ELF-1 (cell line): Measurements from ENCODE around the gene CSNK2B.

Experiments
- DNase-seq: peaks from one replicate; pipeline ENCODE4 v3.0.0-alpha.2; 2016; ENCODE audit warnings: low read depth, low spot score

The CSNK2B gene

DNA sequence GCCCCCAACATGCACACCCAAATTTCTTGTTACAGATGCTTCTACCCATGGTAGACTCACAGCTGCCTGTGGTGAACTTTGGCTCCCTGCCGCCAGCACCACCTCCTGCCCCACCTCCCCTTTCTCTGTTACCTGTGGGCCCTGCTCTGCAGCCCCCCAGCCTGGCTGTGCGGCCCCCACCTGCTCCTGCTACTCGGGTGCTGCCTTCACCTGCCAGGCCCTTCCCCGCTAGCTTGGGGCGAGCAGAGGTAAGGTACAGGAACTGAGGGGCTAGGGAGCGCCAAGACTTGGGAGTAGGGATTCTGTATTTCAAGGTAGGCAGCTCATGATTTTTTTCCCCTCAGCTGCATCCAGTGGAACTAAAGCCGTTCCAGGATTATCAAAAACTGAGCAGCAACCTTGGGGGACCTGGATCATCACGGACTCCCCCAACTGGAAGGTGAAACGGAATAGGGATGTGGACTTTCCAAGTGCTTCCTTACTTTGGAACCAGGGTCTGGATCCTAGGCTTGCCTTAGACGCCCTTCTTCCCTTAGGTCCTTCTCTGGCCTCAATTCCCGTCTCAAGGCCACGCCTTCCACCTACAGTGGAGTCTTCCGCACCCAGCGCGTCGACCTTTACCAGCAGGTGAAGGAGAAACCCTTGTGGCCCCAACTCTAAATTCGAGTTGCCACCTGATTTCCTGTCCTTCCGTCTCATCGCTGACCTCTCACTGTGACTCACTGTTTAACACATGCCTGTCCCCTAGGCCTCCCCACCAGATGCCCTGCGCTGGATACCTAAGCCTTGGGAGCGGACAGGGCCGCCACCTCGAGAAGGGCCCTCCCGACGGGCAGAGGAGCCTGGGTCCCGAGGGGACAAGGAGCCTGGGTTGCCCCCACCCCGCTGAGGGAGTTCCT lies 28.9 kb upstream of the CSNK2B start:
- no peak for DNase-seq

GRCh38 chr6:31639043-31639442 lies 26.8 kb upstream of the CSNK2B start:
- no peak for DNase-seq

DNA sequence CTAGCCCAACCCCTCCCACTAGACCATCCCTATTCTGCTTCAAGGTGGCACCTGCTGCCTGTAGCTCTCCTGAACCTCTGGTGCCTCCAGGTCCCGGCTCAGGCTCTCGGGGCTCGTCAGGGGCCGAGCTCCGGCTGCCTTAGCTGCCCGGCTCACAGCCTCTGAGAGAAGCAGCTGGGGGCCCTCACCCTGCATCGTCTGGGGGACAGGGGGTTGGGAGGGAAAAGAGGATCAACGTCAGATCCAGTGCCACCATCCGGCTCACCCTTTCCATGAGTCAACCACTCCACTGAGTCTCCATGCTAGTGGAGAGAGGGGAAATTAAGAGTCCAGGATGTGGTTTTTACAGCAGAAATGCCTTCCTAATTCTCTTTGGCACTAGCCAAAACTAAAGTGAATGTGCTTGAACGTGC lies 26.4 kb upstream of the CSNK2B start:
- no peak for DNase-seq

DNA sequence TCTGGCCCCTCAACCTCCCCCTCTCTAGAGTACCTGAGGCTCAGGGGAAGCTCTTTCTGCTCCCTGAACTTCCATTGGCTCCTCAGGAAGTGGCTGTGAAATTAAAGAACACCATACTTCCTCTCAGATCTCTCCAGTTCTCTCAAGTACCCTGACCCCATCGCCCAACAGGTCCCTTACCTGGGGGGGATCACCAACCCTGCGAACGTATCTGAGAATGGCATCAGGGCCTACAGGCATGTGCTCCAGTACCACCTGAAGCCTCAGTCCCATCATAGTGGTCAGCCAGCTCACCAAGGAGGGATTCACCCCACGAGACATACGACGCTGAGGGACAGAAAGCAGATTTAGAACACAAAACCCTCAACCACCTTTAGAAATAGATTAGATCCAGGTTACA lies 25.3 kb upstream of the CSNK2B start:
- DNase-seq, result no peak

DNA sequence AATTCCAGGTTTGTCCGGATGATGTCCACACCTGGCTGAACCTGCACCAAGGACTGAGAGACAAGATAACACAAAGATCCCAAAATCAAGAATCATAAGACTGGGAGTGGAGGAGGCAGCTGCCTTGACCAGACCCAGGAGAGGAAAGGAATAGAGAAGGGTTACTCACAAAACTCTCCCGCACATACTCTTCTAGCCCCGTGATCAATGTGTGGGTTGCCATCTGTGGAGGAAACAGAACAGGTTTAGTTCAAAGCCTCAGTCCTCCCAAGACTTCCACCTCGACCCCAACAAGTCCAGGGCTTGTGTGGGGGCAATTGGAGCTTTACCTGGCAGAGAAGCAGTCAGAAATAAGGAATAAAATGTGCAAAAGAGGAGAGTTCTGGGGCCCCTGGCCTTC lies 24.5 kb upstream of the CSNK2B start:
- no peak for DNase-seq

DNA sequence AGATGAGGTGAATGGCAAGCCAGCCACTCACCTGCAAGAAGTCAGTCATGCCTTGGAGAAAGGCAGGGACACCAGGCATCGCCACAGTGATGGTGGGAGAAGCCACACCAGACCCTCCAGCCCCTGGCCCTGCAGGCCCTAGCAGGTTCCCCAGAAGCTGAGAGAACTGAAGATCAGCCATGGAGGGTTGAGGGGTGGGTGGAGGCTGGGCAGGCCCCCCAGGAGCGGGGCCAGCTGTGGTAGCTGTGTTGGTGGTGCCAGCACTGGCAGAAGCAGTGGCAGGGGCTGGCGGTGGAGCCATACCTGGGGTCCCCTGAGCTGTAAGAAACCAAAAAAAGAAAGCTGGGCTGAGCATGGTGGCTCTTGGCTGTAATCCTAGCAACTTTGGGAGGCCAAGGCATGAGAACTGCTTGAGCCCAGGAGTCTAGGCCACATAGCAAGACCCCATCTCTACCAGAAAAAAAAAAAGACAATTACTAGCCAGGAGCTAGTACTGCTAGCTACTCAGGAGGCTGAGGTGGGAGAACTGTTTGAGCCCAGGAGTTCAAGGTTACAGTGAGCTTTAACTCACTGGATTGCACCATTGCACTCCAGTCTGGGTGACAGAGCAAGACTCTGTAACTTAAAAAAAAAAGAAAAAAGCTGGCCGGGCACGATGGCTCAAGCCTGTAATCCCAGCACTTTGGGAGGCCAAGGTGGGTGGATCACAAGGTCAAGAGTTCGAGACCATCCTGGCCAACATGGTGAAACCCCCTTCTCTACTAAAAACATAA lies 22.9 kb upstream of the CSNK2B start:
- no peak for DNase-seq

- no peak for DNase-seq
Observed at GRCh38 chr6:31643818-31644454, 21.9 kb upstream of the CSNK2B start.

- no peak for DNase-seq
Observed at GRCh38 chr6:31645325-31645724, 20.6 kb upstream of the CSNK2B start.

- peak; percentile 93 for DNase-seq
Observed at GRCh38 chr6:31651602-31652191, 14.2 kb upstream of the CSNK2B start.

- DNase-seq, result peak; percentile 98
Observed at GRCh38 chr6:31652925-31653724, 12.8 kb upstream of the CSNK2B start.

DNA sequence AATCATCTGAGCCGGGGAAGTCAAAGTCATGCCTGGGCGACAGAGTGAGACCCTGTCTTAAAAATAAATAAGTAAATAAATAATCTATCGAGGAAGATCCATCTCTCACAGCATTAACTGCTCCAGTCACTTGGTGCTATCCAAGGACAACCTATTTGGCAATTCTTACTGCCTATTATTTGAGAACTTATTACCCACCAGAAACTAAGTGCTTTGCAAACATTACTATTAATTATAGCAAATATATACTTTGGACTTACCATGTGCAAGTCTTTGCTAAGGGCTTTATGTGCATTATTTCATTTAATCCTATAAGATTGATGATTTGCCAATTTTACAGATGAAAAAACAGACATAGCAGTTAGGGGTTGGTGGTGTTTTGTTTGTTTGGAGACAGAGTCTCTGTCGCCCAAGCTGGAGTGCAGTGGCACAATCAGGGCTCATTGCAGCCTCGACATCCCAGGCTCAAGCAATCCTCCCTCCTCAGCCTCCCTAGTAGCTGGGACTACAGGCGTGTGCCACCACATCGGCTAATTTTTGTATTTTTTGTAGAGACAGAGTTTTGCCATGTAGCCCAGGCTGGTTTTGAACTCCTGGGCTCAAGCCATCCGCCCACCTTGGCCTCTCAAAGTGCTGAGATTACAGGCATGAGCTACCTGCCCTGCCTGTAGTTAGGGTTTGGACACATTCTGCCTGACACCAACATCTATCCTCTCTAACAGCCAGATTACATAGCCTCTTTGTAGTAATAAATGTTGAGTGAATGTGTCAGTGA lies 11.1 kb upstream of the CSNK2B start:
- no peak for DNase-seq

DNA sequence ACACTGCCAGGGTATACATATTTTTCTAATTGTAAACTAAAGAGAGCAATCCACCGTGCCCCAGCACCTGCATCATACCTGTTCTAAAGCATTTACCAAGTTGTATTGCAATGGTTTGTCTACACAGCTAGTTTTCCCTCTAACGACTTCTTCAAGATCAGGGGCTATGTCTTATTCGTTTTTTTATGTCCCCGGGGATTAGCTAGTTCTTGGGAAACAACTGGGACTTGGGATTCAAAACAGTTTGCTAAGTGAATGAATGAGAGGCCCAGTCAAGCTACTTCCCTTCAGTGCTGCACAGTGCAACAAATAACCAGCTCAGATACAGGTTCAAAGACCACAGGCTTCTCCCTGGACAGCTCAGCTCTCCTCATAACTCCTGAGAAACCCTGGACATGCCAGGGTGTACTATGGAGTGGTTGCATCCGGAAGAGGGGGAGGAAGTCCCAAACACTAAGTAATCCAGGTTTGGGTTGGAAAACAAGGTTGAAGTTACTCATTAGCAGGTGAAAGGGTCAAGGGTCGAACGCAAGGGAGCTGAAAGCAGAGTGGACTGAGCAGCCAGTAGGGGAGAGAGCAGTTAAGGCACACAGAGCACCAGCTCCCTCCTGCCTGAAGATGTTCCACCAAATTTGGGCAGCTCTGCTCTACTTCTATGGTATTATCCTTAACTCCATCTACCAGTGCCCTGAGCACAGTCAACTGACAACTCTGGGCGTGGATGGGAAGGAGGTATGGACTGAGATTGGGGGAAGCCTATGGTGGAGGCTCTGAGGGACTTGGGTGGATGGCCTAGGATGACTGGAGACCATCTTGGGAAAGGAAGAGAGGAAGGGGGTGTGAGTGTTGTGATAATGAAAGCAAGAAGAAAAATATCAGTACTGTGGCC lies 10.3 kb upstream of the CSNK2B start, which contains the start of gene APOM:
Gene APOM (plus strand): TSS at position 546 of the 889 bp plus-strand sequence. CDS start 73 bp downstream, at position 619.
- DNase-seq, result no peak

GRCh38 chr6:31657406-31658157 lies 8.3 kb upstream of the CSNK2B start:
- DNase-seq, result no peak

DNA sequence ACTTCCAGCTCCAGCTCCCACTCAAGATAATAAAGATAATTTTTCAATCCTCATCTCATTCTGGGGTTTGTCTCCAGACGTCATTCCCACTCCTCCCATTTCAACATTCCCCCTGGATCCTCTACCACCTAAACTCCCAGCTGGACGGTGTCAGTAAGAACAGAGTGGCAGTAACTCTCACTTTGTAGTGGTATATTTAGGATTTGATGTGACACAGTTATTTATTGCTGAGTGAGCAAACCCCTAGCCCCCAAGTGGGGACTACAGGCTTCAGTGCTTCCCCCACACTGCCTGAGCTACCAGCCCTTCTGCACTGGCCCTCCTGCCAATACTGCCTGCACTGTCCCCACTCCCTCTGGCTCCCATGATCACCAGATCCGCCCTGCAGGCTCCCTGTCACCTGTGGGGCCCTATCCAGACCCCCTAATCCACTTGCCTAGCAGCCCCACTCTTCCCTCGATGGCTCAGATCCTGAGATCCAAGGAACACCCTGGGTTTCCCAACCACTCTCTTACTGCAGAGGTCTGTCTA lies 7.7 kb upstream of the CSNK2B start:
- DNase-seq, result no peak

DNA sequence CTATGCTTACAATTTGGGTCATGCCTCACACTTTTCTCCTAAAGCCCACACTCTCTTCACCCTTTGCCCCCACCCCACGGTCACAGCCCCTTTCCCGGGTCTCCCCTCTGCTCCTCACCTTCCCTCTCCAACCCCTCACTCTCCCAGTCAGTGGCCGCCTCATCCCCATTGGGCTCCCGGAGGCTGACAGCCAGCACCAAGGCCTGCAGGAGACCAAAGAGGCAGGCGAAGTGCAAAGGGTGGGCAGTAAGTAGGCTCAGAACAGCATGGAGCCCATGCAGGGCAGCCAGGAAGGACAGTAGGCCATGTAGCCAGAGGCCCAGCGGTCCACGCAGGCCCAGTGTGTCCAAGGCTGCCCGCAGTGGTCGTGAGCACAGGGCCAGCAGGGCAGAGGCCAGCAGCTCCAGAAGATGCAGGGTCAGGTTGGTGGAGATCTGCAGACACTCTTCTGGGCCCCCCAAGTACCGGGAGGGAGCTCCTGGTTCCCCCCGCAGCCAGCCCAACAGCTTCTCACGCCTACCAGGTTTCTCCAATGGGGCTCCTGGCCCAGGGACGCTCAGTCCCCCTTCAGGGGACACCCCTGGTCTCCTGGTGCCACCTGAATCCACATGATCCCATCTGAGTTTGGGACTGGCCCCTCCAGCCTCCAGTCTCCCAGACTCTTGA lies 6.8 kb upstream of the CSNK2B start:
- no peak for DNase-seq

GRCh38 chr6:31659649-31660380 lies 6.1 kb upstream of the CSNK2B start:
- DNase-seq, result peak; percentile 38
